Hematopoietic multipotent progenitor cell treated with erythropoietin and hydrocortisone succinate and interleukin-3 and kit ligand, for 17 days (in vitro differentiated cells): Measurements from ENCODE around the gene OR52E8.

Experiments
- DNase-seq: peaks from one replicate; pipeline ENCODE4 v3.0.0-alpha.2; 2015; ENCODE audit warnings: low spot score

OR52E8 gene

GRCh38 chr11:5807580-5807979 is 49.9 kb downstream of the OR52E8 start:
- DNase-seq, result no peak
